Measurements from ENCODE around the gene CERT1.

Gene CERT1

DNA sequence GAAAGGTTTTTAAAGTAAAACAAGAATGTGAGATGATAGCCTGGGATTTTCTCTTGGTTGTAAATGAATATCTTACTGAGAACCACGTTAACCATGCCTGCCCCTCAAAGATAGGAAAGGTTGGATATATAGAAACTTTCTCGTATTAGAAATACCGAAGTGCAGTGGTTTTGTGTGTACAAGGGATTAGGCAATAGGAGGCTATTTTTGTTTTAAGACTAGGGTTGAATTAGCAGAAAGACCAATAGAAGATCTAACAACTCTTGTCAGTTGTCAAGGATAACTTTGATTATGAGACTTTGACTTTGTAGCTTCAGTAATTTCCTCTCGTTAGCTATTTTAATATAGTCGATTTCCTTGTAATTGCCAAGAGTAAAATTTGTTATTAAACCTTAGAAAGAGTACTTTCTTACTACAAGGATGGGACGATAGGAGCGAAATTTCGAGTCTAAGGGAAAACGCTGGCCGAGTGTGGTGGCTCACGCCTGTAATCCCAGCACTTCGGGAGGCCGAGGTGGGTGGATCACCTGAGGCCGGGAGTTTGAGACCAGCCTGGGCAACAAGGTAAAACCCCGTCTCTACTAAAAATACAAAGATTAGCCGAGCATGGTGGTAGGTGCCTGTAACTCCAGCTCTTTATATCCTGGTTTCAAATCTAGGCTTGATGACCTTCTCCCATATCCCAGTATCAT lies 1.1 kb upstream of the CERT1 start:
- peak overlapping the region; percentile 80 for H2AFZ ChIP-seq (ENCODE audit: low read length)
- H3K27me3 ChIP-seq (ENCODE audit: insufficient read depth, low read length, poor library complexity, severe bottlenecking): no peaks in the 10 kb centered on the region
- no peaks in the 10 kb centered on the region for H3K36me3 ChIP-seq (ENCODE audit: insufficient read depth, low read length)
- H4K20me1 ChIP-seq (ENCODE audit: insufficient read depth, low read length, poor library complexity, severe bottlenecking): peaks cover 44% of the 10 kb centered on the region
- peak overlapping the region; percentile 73 for H3K9ac ChIP-seq (ENCODE audit: low read depth, low read length, poor library complexity, severe bottlenecking)
- H3K79me2 ChIP-seq (ENCODE audit: insufficient read depth, low read length): peaks cover 92% of the 10 kb centered on the region
- no peaks in the 10 kb centered on the region for H3K9me3 ChIP-seq (ENCODE audit: insufficient read depth, low read depth, low read length)
- no peaks in the 10 kb centered on the region for H3K9me2 ChIP-seq (replicated peaks; ENCODE audit: low read depth, low read length)
- H3F3A ChIP-seq (ENCODE audit: low read depth): no peaks in the 10 kb centered on the region
- TF ChIP-seq, protein P1, sequence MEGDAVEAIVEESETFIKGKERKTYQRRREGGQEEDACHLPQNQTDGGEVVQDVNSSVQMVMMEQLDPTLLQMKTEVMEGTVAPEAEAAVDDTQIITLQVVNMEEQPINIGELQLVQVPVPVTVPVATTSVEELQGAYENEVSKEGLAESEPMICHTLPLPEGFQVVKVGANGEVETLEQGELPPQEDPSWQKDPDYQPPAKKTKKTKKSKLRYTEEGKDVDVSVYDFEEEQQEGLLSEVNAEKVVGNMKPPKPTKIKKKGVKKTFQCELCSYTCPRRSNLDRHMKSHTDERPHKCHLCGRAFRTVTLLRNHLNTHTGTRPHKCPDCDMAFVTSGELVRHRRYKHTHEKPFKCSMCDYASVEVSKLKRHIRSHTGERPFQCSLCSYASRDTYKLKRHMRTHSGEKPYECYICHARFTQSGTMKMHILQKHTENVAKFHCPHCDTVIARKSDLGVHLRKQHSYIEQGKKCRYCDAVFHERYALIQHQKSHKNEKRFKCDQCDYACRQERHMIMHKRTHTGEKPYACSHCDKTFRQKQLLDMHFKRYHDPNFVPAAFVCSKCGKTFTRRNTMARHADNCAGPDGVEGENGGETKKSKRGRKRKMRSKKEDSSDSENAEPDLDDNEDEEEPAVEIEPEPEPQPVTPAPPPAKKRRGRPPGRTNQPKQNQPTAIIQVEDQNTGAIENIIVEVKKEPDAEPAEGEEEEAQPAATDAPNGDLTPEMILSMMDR (conservative IDR thresholded peaks at IDR 0.05; ENCODE audit: low read length): no peak
- no peak for TF ChIP-seq EZH2phosphoT487 (IDR thresholded peaks at IDR 0.05; ENCODE audit: borderline replicate concordance)
- H3K4me2 ChIP-seq (ENCODE audit: low read depth, low read length, poor library complexity, severe bottlenecking): peak overlapping the region; percentile 71
- H3K4me1 ChIP-seq (ENCODE audit: insufficient read depth, low read length, poor library complexity, severe bottlenecking): peaks cover 71% of the 10 kb centered on the region
- H3K4me3 ChIP-seq (ENCODE audit: low read length, poor library complexity, severe bottlenecking): peak overlapping the region; percentile 82

DNA sequence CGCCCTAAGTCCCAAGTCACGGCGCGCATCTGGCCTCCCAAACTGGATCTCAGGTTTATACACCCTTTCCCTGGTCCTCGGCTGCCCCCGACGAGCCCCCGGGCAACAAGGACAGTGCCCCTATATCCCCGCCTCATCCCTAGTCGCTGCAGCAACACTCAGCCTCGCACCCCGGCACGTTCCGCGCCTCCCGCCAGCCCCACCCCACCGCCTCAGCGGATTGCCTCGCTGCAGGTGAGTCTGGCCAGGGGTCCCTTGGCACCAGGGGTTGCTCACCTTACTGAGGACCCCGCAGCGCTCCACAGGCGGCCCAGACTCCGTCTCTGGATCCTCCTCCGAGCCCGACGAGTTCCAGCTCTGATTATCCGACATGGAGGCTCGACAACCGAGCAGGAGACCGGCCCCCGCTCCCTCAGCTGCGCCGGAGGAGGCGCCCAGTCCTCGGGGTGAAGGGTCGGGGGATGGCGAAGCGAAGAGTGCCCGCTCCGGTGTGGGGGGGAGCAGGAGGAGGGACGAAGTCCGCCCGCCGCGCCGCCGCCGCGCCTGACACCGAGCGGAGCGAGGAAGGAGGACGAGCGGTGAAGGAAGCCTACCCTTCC lies 494 bp downstream of the CERT1 start:
- no peaks in the 10 kb centered on the region for H3K36me3 ChIP-seq (ENCODE audit: insufficient read depth, low read length)
- H3K9me3 ChIP-seq (ENCODE audit: insufficient read depth, low read depth, low read length): no peaks in the 10 kb centered on the region
- H3K9ac ChIP-seq (ENCODE audit: low read depth, low read length, poor library complexity, severe bottlenecking): peak overlapping the region; percentile 88
- H2AFZ ChIP-seq (ENCODE audit: low read length): peak overlapping the region; percentile 91
- peak overlapping the region; percentile 82 for H3K4me3 ChIP-seq (ENCODE audit: low read length, poor library complexity, severe bottlenecking)
- H4K20me1 ChIP-seq (ENCODE audit: insufficient read depth, low read length, poor library complexity, severe bottlenecking): peaks cover 45% of the 10 kb centered on the region
- no peaks in the 10 kb centered on the region for H3F3A ChIP-seq (ENCODE audit: low read depth)
- TF ChIP-seq, protein P1 (conservative IDR thresholded peaks at IDR 0.05; ENCODE audit: low read length): no peak
- no peak for TF ChIP-seq EZH2phosphoT487 (IDR thresholded peaks at IDR 0.05; ENCODE audit: borderline replicate concordance)
- H3K27me3 ChIP-seq (ENCODE audit: insufficient read depth, low read length, poor library complexity, severe bottlenecking): no peaks in the 10 kb centered on the region
- peaks cover 92% of the 10 kb centered on the region for H3K79me2 ChIP-seq (ENCODE audit: insufficient read depth, low read length)
- H3K4me2 ChIP-seq (ENCODE audit: low read depth, low read length, poor library complexity, severe bottlenecking): peak overlapping the region; percentile 96
- H3K4me1 ChIP-seq (ENCODE audit: insufficient read depth, low read length, poor library complexity, severe bottlenecking): peaks cover 69% of the 10 kb centered on the region
- H3K9me2 ChIP-seq (replicated peaks; ENCODE audit: low read depth, low read length): no peaks in the 10 kb centered on the region

GRCh38 chr5:75510417-75510835 lies 1.0 kb downstream of the CERT1 start:
- Histone ChIP-seq H3K36me3 (ENCODE audit: insufficient read depth, low read length) (no peaks in the 10 kb centered on the region), H4K20me1 (ENCODE audit: insufficient read depth, low read length, poor library complexity, severe bottlenecking) (peaks cover 45% of the 10 kb centered on the region), H3K9me3 (ENCODE audit: insufficient read depth, low read depth, low read length) (no peaks in the 10 kb centered on the region), H3K4me2 (ENCODE audit: low read depth, low read length, poor library complexity, severe bottlenecking) (peak overlapping the region; percentile 96), H3K4me1 (ENCODE audit: insufficient read depth, low read length, poor library complexity, severe bottlenecking) (peaks cover 64% of the 10 kb centered on the region), H3K9me2 (replicated peaks; ENCODE audit: low read depth, low read length) (no peaks in the 10 kb centered on the region), H3K27me3 (ENCODE audit: insufficient read depth, low read length, poor library complexity, severe bottlenecking) (no peaks in the 10 kb centered on the region), H2AFZ (ENCODE audit: low read length) (peak overlapping the region; percentile 91), H3K9ac (ENCODE audit: low read depth, low read length, poor library complexity, severe bottlenecking) (peak overlapping the region; percentile 88), H3K4me3 (ENCODE audit: low read length, poor library complexity, severe bottlenecking) (peak overlapping the region; percentile 82), H3K79me2 (ENCODE audit: insufficient read depth, low read length) (peaks cover 91% of the 10 kb centered on the region), H3F3A (ENCODE audit: low read depth) (0 out of 2 replicates have a peak, but pooled peaks cover 2% of the 10 kb centered on the region)
- TF ChIP-seq EZH2phosphoT487 (IDR thresholded peaks at IDR 0.05; ENCODE audit: borderline replicate concordance): no peak
- TF ChIP-seq, protein P1 (conservative IDR thresholded peaks at IDR 0.05; ENCODE audit: low read length): no peak
